WTC11 (cell line): ENCODE results near the gene CDC42EP2. TPM values are rescaled to one million over a fixed set of nuclear protein-coding genes. Genes with fewer than 3 reads are reported as not detected.

ENCODE experiments used
- ATAC-seq: fragments of 200-7000 bp; cut with Tn5 transposase; 2 replicates; pipeline ENCODE4 v1.10.0; 2021; ENCODE audit warnings: mild to moderate bottlenecking, moderate library complexity
- CTCF ChIA-PET: fragments of 300-600 bp; sonication (Branson Sonifier 250); formaldehyde crosslinking; loops from one replicate; lab custom pipeline; 2021; ENCODE audit warnings: antibody characterized with exemption; lab: Charles Lee
- POLR2A ChIA-PET: fragments of 350-600 bp; sonication (Branson Sonifier 250); formaldehyde crosslinking; loops from one replicate; lab custom pipeline; 2021; ENCODE audit warnings: antibody characterized with exemption; lab: Charles Lee
- DNase-seq: peaks from one replicate; pipeline ENCODE4 v3.0.0; 2021; ENCODE audit warnings: low spot score
- H3K27ac Mint-ChIP-seq: 2 replicates; pipeline ENCODE4 v1.8.0; 2021; ENCODE audit warnings: mixed read lengths
- H3K27me3 Mint-ChIP-seq: 2 replicates; pipeline ENCODE4 v1.8.0; 2021; ENCODE audit warnings: low read depth, mild to moderate bottlenecking, moderate library complexity, mixed read lengths
- H3K36me3 Mint-ChIP-seq: 2 replicates; pipeline ENCODE4 v1.8.0; 2021; ENCODE audit warnings: mixed read lengths
- H3K4me1 Mint-ChIP-seq: 2 replicates; pipeline ENCODE4 v1.8.0; 2022; ENCODE audit warnings: mixed read lengths
- H3K4me3 Mint-ChIP-seq: 2 replicates; pipeline ENCODE4 v1.8.0; 2021; ENCODE audit warnings: mild to moderate bottlenecking, moderate library complexity, mixed read lengths
- H3K9me3 Mint-ChIP-seq: 2 replicates; pipeline ENCODE4 v1.8.0; 2021; ENCODE audit warnings: mixed read lengths
- CBFB ChIP-seq: sonication (generic); formaldehyde crosslinking; IDR thresholded peaks from 2 replicates; pipeline ENCODE4 v1.8.1; 2022; ENCODE audit warnings: mild to moderate bottlenecking, low read depth, missing genetic modification reagents
- ESRRA ChIP-seq: sonication (generic); formaldehyde crosslinking; IDR thresholded peaks from 2 replicates; pipeline ENCODE4 v1.8.1; 2022; ENCODE audit warnings: mild to moderate bottlenecking, missing genetic modification reagents, borderline replicate concordance
- MXD4 ChIP-seq: fragments of 250-450 bp; sonication (Bioruptor Pico); IDR thresholded peaks from 2 replicates; pipeline ENCODE4 v1.8.0; 2021; ENCODE audit warnings: mild to moderate bottlenecking, moderate library complexity, borderline replicate concordance
- NR2C2 ChIP-seq: sonication (generic); formaldehyde crosslinking; IDR thresholded peaks from 2 replicates; pipeline ENCODE4 v1.8.0; 2022; ENCODE audit warnings: mild to moderate bottlenecking, missing genetic modification reagents
- ZNF263 ChIP-seq: sonication (generic); formaldehyde crosslinking; IDR thresholded peaks from 2 replicates; pipeline ENCODE4 v1.8.1; 2022; ENCODE audit warnings: low read depth, mild to moderate bottlenecking, moderate library complexity, missing genetic modification reagents
- total RNA-seq: library from RNA; stranded (reverse); gene quantifications from 3 replicates; pipeline ENCODE4 v1.2.3, GENCODE V29; 2021
- TF ChIP-seq, protein P1 (sequence below): sonication (generic); formaldehyde crosslinking; IDR thresholded peaks from 2 replicates; pipeline ENCODE4 v1.8.0; 2023; ENCODE audit warnings: mild to moderate bottlenecking, missing genetic modification reagents
- TF ChIP-seq, protein P2 (sequence below): sonication (generic); formaldehyde crosslinking; conservative IDR thresholded peaks from 2 replicates; pipeline ENCODE4 v1.8.1; 2023; ENCODE audit warnings: mild to moderate bottlenecking, low read depth, missing genetic modification reagents, moderate library complexity
- TF ChIP-seq, protein P3 (sequence below): sonication (generic); formaldehyde crosslinking; IDR thresholded peaks from 2 replicates; pipeline ENCODE4 v1.8.0; 2022; ENCODE audit warnings: missing genetic modification reagents
- TF ChIP-seq, protein P4 (sequence below): fragments of 250-450 bp; sonication (Bioruptor Pico); IDR thresholded peaks from 2 replicates; pipeline ENCODE4 v1.9.0; 2021; ENCODE audit warnings: mild to moderate bottlenecking
- TF ChIP-seq, protein P5 (sequence below): sonication (generic); formaldehyde crosslinking; IDR thresholded peaks from 2 replicates; pipeline ENCODE4 v1.8.1; 2023; ENCODE audit warnings: mild to moderate bottlenecking, missing genetic modification reagents
- TF ChIP-seq, protein P6 (sequence below): sonication (generic); formaldehyde crosslinking; IDR thresholded peaks from 2 replicates; pipeline ENCODE4 v1.8.1; 2022; ENCODE audit warnings: mild to moderate bottlenecking, missing genetic modification reagents, moderate library complexity, borderline replicate concordance
- TF ChIP-seq, protein P7 (sequence below): sonication (generic); formaldehyde crosslinking; conservative IDR thresholded peaks from 2 replicates; pipeline ENCODE4 v1.8.1; 2022; ENCODE audit warnings: mild to moderate bottlenecking, missing genetic modification reagents
- TF ChIP-seq, protein P8 (sequence below): sonication (generic); formaldehyde crosslinking; IDR thresholded peaks from 2 replicates; pipeline ENCODE4 v1.8.1; 2023; ENCODE audit warnings: mild to moderate bottlenecking, missing genetic modification reagents

Gene CDC42EP2
- total RNA-seq, 1 experiment from 2014 or later, result 11.0 TPM

DNA sequence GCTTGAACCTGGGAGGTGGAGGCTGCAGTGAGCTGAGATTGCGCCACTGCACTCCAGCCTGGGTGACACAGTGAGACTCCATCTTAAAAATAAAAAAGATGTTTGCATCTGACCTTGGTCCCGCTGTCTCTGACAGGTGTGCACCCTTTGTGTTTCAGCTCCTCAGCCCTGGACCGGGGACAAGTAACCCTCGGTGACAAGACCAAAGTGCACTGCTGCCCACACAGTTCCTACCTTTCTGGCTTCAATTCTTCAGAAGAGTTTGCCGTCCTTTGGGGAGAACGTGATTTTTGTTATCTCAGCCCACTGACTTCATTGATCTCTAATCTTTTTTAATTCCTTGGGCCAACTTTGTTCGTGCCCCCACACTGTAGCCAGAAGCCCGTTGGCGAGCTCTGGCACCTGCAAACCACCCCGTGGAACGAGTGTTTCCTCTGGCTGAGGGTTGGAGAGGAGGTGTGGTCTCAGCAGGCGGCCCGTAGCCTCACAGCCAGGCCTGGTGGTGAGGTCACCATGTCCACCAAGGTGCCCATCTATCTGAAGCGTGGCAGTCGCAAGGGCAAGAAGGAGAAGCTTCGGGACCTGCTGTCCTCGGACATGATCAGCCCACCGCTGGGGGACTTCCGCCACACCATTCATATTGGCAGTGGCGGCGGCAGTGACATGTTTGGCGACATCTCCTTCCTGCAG, 5.9 kb downstream of the CDC42EP2 start:
- Mint-ChIP-seq H3K27ac (no peak overlapping the region), H3K9me3 (no peaks in the 10 kb centered on the region), H3K4me3 (no peak overlapping the region), H3K4me1 (peaks cover 29% of the 10 kb centered on the region), H3K36me3 (peaks cover 17% of the 10 kb centered on the region), H3K27me3 (no peaks in the 10 kb centered on the region)
- POLR2A ChIA-PET, result no interaction called here
- no peak for ATAC-seq
- CTCF ChIA-PET, result interaction anchor here (13.2 kb wide), 1 partner anchor 12 kb away, joined by 232 read pairs; the partner anchor contains the start of gene DPF2
- no peak for DNase-seq
- TF ChIP-seq, protein P1, sequence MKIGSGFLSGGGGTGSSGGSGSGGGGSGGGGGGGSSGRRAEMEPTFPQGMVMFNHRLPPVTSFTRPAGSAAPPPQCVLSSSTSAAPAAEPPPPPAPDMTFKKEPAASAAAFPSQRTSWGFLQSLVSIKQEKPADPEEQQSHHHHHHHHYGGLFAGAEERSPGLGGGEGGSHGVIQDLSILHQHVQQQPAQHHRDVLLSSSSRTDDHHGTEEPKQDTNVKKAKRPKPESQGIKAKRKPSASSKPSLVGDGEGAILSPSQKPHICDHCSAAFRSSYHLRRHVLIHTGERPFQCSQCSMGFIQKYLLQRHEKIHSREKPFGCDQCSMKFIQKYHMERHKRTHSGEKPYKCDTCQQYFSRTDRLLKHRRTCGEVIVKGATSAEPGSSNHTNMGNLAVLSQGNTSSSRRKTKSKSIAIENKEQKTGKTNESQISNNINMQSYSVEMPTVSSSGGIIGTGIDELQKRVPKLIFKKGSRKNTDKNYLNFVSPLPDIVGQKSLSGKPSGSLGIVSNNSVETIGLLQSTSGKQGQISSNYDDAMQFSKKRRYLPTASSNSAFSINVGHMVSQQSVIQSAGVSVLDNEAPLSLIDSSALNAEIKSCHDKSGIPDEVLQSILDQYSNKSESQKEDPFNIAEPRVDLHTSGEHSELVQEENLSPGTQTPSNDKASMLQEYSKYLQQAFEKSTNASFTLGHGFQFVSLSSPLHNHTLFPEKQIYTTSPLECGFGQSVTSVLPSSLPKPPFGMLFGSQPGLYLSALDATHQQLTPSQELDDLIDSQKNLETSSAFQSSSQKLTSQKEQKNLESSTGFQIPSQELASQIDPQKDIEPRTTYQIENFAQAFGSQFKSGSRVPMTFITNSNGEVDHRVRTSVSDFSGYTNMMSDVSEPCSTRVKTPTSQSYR (CRISPR knock-in tag), result no peak
- TF ChIP-seq, protein P2, sequence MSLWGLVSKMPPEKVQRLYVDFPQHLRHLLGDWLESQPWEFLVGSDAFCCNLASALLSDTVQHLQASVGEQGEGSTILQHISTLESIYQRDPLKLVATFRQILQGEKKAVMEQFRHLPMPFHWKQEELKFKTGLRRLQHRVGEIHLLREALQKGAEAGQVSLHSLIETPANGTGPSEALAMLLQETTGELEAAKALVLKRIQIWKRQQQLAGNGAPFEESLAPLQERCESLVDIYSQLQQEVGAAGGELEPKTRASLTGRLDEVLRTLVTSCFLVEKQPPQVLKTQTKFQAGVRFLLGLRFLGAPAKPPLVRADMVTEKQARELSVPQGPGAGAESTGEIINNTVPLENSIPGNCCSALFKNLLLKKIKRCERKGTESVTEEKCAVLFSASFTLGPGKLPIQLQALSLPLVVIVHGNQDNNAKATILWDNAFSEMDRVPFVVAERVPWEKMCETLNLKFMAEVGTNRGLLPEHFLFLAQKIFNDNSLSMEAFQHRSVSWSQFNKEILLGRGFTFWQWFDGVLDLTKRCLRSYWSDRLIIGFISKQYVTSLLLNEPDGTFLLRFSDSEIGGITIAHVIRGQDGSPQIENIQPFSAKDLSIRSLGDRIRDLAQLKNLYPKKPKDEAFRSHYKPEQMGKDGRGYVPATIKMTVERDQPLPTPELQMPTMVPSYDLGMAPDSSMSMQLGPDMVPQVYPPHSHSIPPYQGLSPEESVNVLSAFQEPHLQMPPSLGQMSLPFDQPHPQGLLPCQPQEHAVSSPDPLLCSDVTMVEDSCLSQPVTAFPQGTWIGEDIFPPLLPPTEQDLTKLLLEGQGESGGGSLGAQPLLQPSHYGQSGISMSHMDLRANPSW (CRISPR knock-in tag), result no peak
- no peak for TF ChIP-seq MXD4 (CRISPR knock-in tag)
- TF ChIP-seq, protein P3, sequence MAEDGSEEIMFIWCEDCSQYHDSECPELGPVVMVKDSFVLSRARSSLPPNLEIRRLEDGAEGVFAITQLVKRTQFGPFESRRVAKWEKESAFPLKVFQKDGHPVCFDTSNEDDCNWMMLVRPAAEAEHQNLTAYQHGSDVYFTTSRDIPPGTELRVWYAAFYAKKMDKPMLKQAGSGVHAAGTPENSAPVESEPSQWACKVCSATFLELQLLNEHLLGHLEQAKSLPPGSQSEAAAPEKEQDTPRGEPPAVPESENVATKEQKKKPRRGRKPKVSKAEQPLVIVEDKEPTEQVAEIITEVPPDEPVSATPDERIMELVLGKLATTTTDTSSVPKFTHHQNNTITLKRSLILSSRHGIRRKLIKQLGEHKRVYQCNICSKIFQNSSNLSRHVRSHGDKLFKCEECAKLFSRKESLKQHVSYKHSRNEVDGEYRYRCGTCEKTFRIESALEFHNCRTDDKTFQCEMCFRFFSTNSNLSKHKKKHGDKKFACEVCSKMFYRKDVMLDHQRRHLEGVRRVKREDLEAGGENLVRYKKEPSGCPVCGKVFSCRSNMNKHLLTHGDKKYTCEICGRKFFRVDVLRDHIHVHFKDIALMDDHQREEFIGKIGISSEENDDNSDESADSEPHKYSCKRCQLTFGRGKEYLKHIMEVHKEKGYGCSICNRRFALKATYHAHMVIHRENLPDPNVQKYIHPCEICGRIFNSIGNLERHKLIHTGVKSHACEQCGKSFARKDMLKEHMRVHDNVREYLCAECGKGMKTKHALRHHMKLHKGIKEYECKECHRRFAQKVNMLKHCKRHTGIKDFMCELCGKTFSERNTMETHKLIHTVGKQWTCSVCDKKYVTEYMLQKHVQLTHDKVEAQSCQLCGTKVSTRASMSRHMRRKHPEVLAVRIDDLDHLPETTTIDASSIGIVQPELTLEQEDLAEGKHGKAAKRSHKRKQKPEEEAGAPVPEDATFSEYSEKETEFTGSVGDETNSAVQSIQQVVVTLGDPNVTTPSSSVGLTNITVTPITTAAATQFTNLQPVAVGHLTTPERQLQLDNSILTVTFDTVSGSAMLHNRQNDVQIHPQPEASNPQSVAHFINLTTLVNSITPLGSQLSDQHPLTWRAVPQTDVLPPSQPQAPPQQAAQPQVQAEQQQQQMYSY, result no peak
- TF ChIP-seq ZNF263 (CRISPR knock-in tag), result no peak
- TF ChIP-seq CBFB (CRISPR knock-in tag), result no peak
- TF ChIP-seq, protein P4, sequence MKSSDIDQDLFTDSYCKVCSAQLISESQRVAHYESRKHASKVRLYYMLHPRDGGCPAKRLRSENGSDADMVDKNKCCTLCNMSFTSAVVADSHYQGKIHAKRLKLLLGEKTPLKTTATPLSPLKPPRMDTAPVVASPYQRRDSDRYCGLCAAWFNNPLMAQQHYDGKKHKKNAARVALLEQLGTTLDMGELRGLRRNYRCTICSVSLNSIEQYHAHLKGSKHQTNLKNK, result no peak
- TF ChIP-seq, protein P5, sequence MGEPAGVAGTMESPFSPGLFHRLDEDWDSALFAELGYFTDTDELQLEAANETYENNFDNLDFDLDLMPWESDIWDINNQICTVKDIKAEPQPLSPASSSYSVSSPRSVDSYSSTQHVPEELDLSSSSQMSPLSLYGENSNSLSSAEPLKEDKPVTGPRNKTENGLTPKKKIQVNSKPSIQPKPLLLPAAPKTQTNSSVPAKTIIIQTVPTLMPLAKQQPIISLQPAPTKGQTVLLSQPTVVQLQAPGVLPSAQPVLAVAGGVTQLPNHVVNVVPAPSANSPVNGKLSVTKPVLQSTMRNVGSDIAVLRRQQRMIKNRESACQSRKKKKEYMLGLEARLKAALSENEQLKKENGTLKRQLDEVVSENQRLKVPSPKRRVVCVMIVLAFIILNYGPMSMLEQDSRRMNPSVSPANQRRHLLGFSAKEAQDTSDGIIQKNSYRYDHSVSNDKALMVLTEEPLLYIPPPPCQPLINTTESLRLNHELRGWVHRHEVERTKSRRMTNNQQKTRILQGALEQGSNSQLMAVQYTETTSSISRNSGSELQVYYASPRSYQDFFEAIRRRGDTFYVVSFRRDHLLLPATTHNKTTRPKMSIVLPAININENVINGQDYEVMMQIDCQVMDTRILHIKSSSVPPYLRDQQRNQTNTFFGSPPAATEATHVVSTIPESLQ (CRISPR knock-in tag), result no peak
- TF ChIP-seq, protein P6, sequence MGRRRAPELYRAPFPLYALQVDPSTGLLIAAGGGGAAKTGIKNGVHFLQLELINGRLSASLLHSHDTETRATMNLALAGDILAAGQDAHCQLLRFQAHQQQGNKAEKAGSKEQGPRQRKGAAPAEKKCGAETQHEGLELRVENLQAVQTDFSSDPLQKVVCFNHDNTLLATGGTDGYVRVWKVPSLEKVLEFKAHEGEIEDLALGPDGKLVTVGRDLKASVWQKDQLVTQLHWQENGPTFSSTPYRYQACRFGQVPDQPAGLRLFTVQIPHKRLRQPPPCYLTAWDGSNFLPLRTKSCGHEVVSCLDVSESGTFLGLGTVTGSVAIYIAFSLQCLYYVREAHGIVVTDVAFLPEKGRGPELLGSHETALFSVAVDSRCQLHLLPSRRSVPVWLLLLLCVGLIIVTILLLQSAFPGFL, result no peak
- TF ChIP-seq, protein P7, sequence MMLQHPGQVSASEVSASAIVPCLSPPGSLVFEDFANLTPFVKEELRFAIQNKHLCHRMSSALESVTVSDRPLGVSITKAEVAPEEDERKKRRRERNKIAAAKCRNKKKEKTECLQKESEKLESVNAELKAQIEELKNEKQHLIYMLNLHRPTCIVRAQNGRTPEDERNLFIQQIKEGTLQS (CRISPR knock-in tag), result no peak
- TF ChIP-seq, protein P8, sequence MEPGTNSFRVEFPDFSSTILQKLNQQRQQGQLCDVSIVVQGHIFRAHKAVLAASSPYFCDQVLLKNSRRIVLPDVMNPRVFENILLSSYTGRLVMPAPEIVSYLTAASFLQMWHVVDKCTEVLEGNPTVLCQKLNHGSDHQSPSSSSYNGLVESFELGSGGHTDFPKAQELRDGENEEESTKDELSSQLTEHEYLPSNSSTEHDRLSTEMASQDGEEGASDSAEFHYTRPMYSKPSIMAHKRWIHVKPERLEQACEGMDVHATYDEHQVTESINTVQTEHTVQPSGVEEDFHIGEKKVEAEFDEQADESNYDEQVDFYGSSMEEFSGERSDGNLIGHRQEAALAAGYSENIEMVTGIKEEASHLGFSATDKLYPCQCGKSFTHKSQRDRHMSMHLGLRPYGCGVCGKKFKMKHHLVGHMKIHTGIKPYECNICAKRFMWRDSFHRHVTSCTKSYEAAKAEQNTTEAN, result no peak
- TF ChIP-seq ESRRA, result no peak
- no peak for TF ChIP-seq NR2C2 (CRISPR knock-in tag)
- TF ChIP-seq, all 79 proteins: peak for 0
